GM12878 (cell line): ENCODE data around the gene COL25A1.

Source experiments
- GABPA ChIP-seq: IDR thresholded peaks from 2 replicates; pipeline ENCODE4 v1.6.1; 2014; ENCODE audit warnings: antibody characterized with exemption, low read depth, mild to moderate bottlenecking, inconsistent platforms
- JUND ChIP-seq: IDR thresholded peaks from 2 replicates; pipeline ENCODE4 v1.6.1; 2012; ENCODE audit warnings: low read depth, mild to moderate bottlenecking, low read length, improper control_type of control experiment, moderate library complexity
- MXI1 ChIP-seq: fragments of 150-350 bp; IDR thresholded peaks from 2 replicates; pipeline ENCODE4 v1.6.1; 2011; ENCODE audit warnings: low read depth, mild to moderate bottlenecking, inconsistent platforms, low read length, improper control_type of control experiment
- NBN ChIP-seq: fragments of 450-650 bp; IDR thresholded peaks from 2 replicates; pipeline ENCODE4 v1.6.1; 2016
- YY1 ChIP-seq: IDR thresholded peaks from 2 replicates; pipeline ENCODE4 v1.6.1; 2011; ENCODE audit warnings: low read depth, mild to moderate bottlenecking, low read length

GRCh38 chr4:109248322-109248900 is 54.0 kb downstream of the COL25A1 start:
- TF ChIP-seq JUND (no peak), MXI1 (no peak), YY1 (no peak), NBN (no peak), GABPA (no peak)
